HepG2 (cell line): ENCODE data around the gene NUDT2. TPM values are rescaled to one million over a fixed set of nuclear protein-coding genes. Genes with fewer than 3 reads are reported as not detected.

Source experiments
- MAFF ChIP-seq: IDR thresholded peaks from 2 replicates; pipeline ENCODE4 v1.6.1; 2011; ENCODE audit warnings: low read depth, low read length, improper control_type of control experiment
- MIER3 ChIP-seq: IDR thresholded peaks from 2 replicates; pipeline ENCODE4 v1.6.1; 2016; ENCODE audit warnings: missing compliant biosample characterization, borderline replicate concordance
- PPARG ChIP-seq: conservative IDR thresholded peaks from 2 replicates; pipeline ENCODE4 v1.6.1; 2016; ENCODE audit warnings: missing biosample characterization, missing genetic modification reagents
- PTBP1 ChIP-seq: fragments of 200-400 bp; formaldehyde crosslinking; IDR thresholded peaks from 2 replicates; pipeline ENCODE4 v1.6.1; 2018; ENCODE audit warnings: low read length, low read depth; ENCODE audit not compliant: poor library complexity, severe bottlenecking
- SOX6 ChIP-seq, 2 experiments: fragments of 450-650 bp in 1 of 2; sonication (generic) in 1 of 2; formaldehyde crosslinking in 1 of 2; IDR thresholded peaks; 2 replicates each; pipeline versions ENCODE4 v1.4.0 to v1.6.1; 2017 to 2020; ENCODE audit warnings: antibody characterized with exemption in 1 of 2, mild to moderate bottlenecking in 1 of 2, missing genetic modification reagents in 1 of 2
- ZNF557 ChIP-seq: sonication (generic); formaldehyde crosslinking; IDR thresholded peaks from 2 replicates; pipeline ENCODE4 v1.4.0; 2020; ENCODE audit warnings: missing genetic modification reagents
- polyA plus RNA-seq, 8 experiments: library from polyadenylated mRNA; depleted of rRNA in 3 of 8; stranded (reverse) in 7 of 8; unstranded in 1 of 8; fragments of >200 nt; fragmentation: Illumina TruSeq in 4 of 8; extraction: Trizol in 4 of 8; gene quantifications; 2 replicates each; pipeline versions ENCODE4 v1.2.1 to v1.2.3, GENCODE V29; 2011 to 2016; ENCODE audit warnings: low read depth in 4 of 8, missing spikeins in 1 of 8, mixed read lengths in 1 of 8; ENCODE audit not compliant: insufficient read depth in 1 of 8
- total RNA-seq, 5 experiments: library from RNA; depleted of rRNA; stranded (reverse); fragments of >200 nt; fragmentation: Illumina TruSeq; extraction: Trizol; gene quantifications; 2 replicates each; pipeline ENCODE4 v1.2.3, GENCODE V29; 2016; ENCODE audit warnings: low read depth in 1 of 5
- TF ChIP-seq, protein P1 (sequence below): sonication (generic); formaldehyde crosslinking; IDR thresholded peaks from 2 replicates; pipeline ENCODE4; 2020; ENCODE audit warnings: missing genetic modification reagents, mild to moderate bottlenecking, borderline replicate concordance
- TF ChIP-seq, protein P2 (sequence below): sonication (generic); formaldehyde crosslinking; IDR thresholded peaks from 2 replicates; pipeline ENCODE4 v1.5.1; 2020; ENCODE audit warnings: missing genetic modification reagents, mild to moderate bottlenecking, borderline replicate concordance
- TF ChIP-seq, protein P3 (sequence below): sonication (generic); formaldehyde crosslinking; IDR thresholded peaks from 2 replicates; pipeline ENCODE4 v1.4.0; 2020; ENCODE audit warnings: missing genetic modification reagents
- TF ChIP-seq, protein P4 (sequence below): sonication (generic); formaldehyde crosslinking; IDR thresholded peaks from 2 replicates; pipeline ENCODE4 v1.4.0; 2020; ENCODE audit warnings: missing genetic modification reagents, borderline replicate concordance
- TF ChIP-seq, protein P5 (sequence below): IDR thresholded peaks from 2 replicates; pipeline ENCODE4 v1.6.1; 2016; ENCODE audit warnings: missing compliant biosample characterization, missing genetic modification reagents, borderline replicate concordance
- TF ChIP-seq, protein P6 (sequence below): sonication (generic); formaldehyde crosslinking; IDR thresholded peaks from 2 replicates; pipeline ENCODE4 v1.4.0; 2020; ENCODE audit warnings: missing genetic modification reagents

NUDT2 gene
- total and polyA plus RNA-seq, 2 of the 13 experiments (the other 11 are each of a cell fraction or from before 2014, with no cell fraction given), result 19.9 to 24.6 TPM

DNA sequence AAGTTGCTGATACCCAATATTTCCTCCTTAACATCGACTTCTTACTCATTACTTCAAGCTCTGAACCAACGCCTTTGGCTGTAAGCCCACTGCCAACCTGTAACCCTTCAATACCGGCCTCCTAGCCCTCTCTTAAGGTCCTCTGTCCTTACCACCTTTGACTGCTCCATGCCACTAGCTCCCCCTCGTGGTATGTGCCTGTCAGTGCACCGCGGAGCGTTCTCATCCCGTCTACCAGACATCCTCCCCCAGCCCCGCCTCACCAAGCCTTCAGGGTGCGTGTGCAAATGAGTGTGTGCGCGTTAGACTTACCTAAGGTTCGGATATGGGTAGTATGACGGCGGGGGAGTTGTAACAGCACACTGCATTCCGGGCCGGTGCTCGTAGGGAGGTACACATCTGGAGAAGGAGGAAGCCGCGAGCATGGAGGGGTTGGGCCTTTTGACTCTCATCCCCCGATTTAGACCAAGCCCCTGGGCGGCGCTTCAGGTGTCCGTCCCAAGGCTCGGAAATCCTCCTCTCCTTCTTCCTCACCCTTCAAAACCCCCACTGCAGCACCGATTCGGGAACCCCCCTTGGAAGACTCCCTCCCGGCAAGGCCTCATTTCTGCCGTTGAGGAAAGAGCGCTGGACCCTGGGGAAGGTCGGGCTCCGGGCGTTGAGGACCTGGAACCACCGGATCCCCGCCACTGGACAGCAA, 50.1 kb downstream of the NUDT2 start (continued):
- TF ChIP-seq, protein P1, sequence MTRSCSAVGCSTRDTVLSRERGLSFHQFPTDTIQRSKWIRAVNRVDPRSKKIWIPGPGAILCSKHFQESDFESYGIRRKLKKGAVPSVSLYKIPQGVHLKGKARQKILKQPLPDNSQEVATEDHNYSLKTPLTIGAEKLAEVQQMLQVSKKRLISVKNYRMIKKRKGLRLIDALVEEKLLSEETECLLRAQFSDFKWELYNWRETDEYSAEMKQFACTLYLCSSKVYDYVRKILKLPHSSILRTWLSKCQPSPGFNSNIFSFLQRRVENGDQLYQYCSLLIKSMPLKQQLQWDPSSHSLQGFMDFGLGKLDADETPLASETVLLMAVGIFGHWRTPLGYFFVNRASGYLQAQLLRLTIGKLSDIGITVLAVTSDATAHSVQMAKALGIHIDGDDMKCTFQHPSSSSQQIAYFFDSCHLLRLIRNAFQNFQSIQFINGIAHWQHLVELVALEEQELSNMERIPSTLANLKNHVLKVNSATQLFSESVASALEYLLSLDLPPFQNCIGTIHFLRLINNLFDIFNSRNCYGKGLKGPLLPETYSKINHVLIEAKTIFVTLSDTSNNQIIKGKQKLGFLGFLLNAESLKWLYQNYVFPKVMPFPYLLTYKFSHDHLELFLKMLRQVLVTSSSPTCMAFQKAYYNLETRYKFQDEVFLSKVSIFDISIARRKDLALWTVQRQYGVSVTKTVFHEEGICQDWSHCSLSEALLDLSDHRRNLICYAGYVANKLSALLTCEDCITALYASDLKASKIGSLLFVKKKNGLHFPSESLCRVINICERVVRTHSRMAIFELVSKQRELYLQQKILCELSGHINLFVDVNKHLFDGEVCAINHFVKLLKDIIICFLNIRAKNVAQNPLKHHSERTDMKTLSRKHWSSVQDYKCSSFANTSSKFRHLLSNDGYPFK, result no peak
- no peak for TF ChIP-seq ZNF557 (CRISPR knock-in tag)
- TF ChIP-seq, protein P2, sequence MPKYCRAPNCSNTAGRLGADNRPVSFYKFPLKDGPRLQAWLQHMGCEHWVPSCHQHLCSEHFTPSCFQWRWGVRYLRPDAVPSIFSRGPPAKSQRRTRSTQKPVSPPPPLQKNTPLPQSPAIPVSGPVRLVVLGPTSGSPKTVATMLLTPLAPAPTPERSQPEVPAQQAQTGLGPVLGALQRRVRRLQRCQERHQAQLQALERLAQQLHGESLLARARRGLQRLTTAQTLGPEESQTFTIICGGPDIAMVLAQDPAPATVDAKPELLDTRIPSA (CRISPR knock-in tag), result no peak
- TF ChIP-seq, protein P3, sequence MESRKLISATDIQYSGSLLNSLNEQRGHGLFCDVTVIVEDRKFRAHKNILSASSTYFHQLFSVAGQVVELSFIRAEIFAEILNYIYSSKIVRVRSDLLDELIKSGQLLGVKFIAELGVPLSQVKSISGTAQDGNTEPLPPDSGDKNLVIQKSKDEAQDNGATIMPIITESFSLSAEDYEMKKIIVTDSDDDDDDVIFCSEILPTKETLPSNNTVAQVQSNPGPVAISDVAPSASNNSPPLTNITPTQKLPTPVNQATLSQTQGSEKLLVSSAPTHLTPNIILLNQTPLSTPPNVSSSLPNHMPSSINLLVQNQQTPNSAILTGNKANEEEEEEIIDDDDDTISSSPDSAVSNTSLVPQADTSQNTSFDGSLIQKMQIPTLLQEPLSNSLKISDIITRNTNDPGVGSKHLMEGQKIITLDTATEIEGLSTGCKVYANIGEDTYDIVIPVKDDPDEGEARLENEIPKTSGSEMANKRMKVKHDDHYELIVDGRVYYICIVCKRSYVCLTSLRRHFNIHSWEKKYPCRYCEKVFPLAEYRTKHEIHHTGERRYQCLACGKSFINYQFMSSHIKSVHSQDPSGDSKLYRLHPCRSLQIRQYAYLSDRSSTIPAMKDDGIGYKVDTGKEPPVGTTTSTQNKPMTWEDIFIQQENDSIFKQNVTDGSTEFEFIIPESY (CRISPR knock-in tag), result peak; percentile 60
- TF ChIP-seq, protein P4, sequence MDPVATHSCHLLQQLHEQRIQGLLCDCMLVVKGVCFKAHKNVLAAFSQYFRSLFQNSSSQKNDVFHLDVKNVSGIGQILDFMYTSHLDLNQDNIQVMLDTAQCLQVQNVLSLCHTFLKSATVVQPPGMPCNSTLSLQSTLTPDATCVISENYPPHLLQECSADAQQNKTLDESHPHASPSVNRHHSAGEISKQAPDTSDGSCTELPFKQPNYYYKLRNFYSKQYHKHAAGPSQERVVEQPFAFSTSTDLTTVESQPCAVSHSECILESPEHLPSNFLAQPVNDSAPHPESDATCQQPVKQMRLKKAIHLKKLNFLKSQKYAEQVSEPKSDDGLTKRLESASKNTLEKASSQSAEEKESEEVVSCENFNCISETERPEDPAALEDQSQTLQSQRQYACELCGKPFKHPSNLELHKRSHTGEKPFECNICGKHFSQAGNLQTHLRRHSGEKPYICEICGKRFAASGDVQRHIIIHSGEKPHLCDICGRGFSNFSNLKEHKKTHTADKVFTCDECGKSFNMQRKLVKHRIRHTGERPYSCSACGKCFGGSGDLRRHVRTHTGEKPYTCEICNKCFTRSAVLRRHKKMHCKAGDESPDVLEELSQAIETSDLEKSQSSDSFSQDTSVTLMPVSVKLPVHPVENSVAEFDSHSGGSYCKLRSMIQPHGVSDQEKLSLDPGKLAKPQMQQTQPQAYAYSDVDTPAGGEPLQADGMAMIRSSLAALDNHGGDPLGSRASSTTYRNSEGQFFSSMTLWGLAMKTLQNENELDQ (CRISPR knock-in tag), result no peak
- TF ChIP-seq SOX6 (IDR thresholded peaks at IDR 0.05), result no peak
- TF ChIP-seq SOX6 (CRISPR knock-in tag; IDR thresholded peaks at IDR 0.05), result no peak; the same call in 1 of the 2 replicates
- TF ChIP-seq, protein P5, sequence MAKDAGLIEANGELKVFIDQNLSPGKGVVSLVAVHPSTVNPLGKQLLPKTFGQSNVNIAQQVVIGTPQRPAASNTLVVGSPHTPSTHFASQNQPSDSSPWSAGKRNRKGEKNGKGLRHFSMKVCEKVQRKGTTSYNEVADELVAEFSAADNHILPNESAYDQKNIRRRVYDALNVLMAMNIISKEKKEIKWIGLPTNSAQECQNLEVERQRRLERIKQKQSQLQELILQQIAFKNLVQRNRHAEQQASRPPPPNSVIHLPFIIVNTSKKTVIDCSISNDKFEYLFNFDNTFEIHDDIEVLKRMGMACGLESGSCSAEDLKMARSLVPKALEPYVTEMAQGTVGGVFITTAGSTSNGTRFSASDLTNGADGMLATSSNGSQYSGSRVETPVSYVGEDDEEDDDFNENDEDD (CRISPR knock-in tag), result no peak
- no peak for TF ChIP-seq MAFF
- peak; percentile 61; the same call in 1 of the 2 replicates for TF ChIP-seq MIER3 (CRISPR knock-in tag)
- TF ChIP-seq PTBP1, result no peak
- TF ChIP-seq, protein P6, sequence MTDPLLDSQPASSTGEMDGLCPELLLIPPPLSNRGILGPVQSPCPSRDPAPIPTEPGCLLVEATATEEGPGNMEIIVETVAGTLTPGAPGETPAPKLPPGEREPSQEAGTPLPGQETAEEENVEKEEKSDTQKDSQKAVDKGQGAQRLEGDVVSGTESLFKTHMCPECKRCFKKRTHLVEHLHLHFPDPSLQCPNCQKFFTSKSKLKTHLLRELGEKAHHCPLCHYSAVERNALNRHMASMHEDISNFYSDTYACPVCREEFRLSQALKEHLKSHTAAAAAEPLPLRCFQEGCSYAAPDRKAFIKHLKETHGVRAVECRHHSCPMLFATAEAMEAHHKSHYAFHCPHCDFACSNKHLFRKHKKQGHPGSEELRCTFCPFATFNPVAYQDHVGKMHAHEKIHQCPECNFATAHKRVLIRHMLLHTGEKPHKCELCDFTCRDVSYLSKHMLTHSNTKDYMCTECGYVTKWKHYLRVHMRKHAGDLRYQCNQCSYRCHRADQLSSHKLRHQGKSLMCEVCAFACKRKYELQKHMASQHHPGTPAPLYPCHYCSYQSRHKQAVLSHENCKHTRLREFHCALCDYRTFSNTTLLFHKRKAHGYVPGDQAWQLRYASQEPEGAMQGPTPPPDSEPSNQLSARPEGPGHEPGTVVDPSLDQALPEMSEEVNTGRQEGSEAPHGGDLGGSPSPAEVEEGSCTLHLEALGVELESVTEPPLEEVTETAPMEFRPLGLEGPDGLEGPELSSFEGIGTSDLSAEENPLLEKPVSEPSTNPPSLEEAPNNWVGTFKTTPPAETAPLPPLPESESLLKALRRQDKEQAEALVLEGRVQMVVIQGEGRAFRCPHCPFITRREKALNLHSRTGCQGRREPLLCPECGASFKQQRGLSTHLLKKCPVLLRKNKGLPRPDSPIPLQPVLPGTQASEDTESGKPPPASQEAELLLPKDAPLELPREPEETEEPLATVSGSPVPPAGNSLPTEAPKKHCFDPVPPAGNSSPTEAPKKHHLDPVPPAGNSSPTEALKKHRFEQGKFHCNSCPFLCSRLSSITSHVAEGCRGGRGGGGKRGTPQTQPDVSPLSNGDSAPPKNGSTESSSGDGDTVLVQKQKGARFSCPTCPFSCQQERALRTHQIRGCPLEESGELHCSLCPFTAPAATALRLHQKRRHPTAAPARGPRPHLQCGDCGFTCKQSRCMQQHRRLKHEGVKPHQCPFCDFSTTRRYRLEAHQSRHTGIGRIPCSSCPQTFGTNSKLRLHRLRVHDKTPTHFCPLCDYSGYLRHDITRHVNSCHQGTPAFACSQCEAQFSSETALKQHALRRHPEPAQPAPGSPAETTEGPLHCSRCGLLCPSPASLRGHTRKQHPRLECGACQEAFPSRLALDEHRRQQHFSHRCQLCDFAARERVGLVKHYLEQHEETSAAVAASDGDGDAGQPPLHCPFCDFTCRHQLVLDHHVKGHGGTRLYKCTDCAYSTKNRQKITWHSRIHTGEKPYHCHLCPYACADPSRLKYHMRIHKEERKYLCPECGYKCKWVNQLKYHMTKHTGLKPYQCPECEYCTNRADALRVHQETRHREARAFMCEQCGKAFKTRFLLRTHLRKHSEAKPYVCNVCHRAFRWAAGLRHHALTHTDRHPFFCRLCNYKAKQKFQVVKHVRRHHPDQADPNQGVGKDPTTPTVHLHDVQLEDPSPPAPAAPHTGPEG (CRISPR knock-in tag), result no peak
- no peak for TF ChIP-seq PPARG (CRISPR knock-in tag)
